IMR-90 (cell line): ENCODE results near the gene RAD51B.

Source experiments
- BHLHE40 ChIP-seq: fragments of 150-350 bp; IDR thresholded peaks from 2 replicates; pipeline ENCODE4 v1.6.1; 2016; ENCODE audit warnings: mild to moderate bottlenecking, low read depth, low read length
- CEBPB ChIP-seq: IDR thresholded peaks from 2 replicates; pipeline ENCODE4 v1.6.1; 2012; ENCODE audit warnings: low read depth, low read length, improper control_type of control experiment
- CTCF ChIP-seq: conservative IDR thresholded peaks from 2 replicates; pipeline ENCODE4 v1.5.1; 2012; ENCODE audit warnings: mild to moderate bottlenecking, low read depth, low read length, improper control_type of control experiment
- ELK1 ChIP-seq: fragments of 150-350 bp; IDR thresholded peaks from 2 replicates; pipeline ENCODE4 v1.6.1; 2016; ENCODE audit warnings: low read depth, mild to moderate bottlenecking, low read length, moderate library complexity, borderline replicate concordance
- MAZ ChIP-seq: IDR thresholded peaks from 2 replicates; pipeline ENCODE4 v1.6.1; 2012; ENCODE audit warnings: low read depth, mild to moderate bottlenecking, low read length, improper control_type of control experiment, moderate library complexity, borderline replicate concordance
- MXI1 ChIP-seq: IDR thresholded peaks from 2 replicates; pipeline ENCODE4 v1.6.1; 2012; ENCODE audit warnings: low read depth, mild to moderate bottlenecking, low read length, moderate library complexity, borderline replicate concordance
- NFE2L2 ChIP-seq: fragments of 150-350 bp; IDR thresholded peaks from 2 replicates; pipeline ENCODE4 v1.6.1; 2016; ENCODE audit warnings: low read depth, mild to moderate bottlenecking, low read length
- POLR2A ChIP-seq: IDR thresholded peaks from 2 replicates; pipeline ENCODE4 v1.6.1; 2012; ENCODE audit warnings: mild to moderate bottlenecking, low read depth, low read length
- RAD21 ChIP-seq: IDR thresholded peaks from 2 replicates; pipeline ENCODE4 v1.6.1; 2012; ENCODE audit warnings: low read length, improper control_type of control experiment
- RCOR1 ChIP-seq: IDR thresholded peaks from 2 replicates; pipeline ENCODE4 v1.6.1; 2012; ENCODE audit warnings: mild to moderate bottlenecking, low read length, improper control_type of control experiment; ENCODE audit not compliant: insufficient replicate concordance
- RFX5 ChIP-seq: IDR thresholded peaks from 2 replicates; pipeline ENCODE4 v1.8.0; 2012; ENCODE audit warnings: low read depth, mild to moderate bottlenecking, low read length, moderate library complexity
- SMC3 ChIP-seq: fragments of 150-350 bp; IDR thresholded peaks from 2 replicates; pipeline ENCODE4 v1.6.1; 2016; ENCODE audit warnings: low read depth, mild to moderate bottlenecking, antibody characterized with exemption, low read length, moderate library complexity
- USF2 ChIP-seq: fragments of 150-350 bp; IDR thresholded peaks from 2 replicates; pipeline ENCODE4 v1.6.1; 2017; ENCODE audit warnings: mild to moderate bottlenecking, antibody characterized with exemption, low read length, low read depth

DNA sequence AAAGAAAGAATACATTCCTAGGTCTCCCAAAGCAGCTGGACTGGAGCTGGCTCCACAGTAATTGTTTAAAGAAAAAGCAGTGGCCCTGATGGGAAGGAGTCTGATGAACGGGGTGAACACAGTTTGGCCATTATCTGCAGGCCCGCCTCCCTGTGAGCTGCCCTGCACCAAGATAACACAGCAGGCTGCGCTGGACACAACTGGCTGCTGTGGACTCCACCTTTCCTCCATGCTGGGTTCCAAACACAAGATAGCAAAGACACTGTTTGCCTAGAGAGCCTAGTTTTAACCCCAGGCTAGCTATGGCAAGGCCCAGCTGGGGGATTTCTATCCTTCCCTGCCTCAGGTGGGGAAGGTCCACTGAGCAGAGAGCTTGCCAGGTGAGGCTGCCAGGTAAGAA is 938.7 kb downstream of the RAD51B start:
- TF ChIP-seq POLR2A (no peak), CEBPB (no peak), CTCF (no peak), MXI1 (no peak), RAD21 (no peak), BHLHE40 (no peak), RFX5 (no peak), USF2 (no peak), RCOR1 (no peak), MAZ (no peak), SMC3 (no peak), NFE2L2 (no peak), ELK1 (no peak)
